Natural killer cell (primary cell): ENCODE results near the gene RFX1. TPM values are rescaled to one million over a fixed set of nuclear protein-coding genes. Genes with fewer than 3 reads are reported as not detected.

Experiments used
- ATAC-seq, 3 donors: fragments of 150-1000 bp in 2 of 3; fragments of 200-7000 bp in 1 of 3; cut with Tn5 transposase; 1 replicate in 1 of 3; 2 replicates in 2 of 3; pipeline ENCODE4 v1.10.0; 2021; ENCODE audit warnings: mild to moderate bottlenecking in 2 of 3, moderate library complexity in 2 of 3
- DNase-seq, 2 donors: peaks; one replicate each; pipeline versions ENCODE4 v3.0.0 to v3.0.0-alpha.2; 2013 to 2021; ENCODE audit warnings: mixed read lengths in 1 of 2
- H3K27ac ChIP-seq: one replicate; pipeline ENCODE4 v1.5.1; 2013; ENCODE audit warnings: mild to moderate bottlenecking, low read length
- H3K27me3 ChIP-seq: one replicate; pipeline ENCODE4 v1.6.1; 2013; ENCODE audit warnings: low read length; ENCODE audit not compliant: control insufficient read depth, insufficient read depth
- H3K36me3 ChIP-seq: one replicate; pipeline ENCODE4 v1.6.1; 2013; ENCODE audit warnings: low read length; ENCODE audit not compliant: control insufficient read depth, insufficient read depth
- H3K4me1 ChIP-seq: one replicate; pipeline ENCODE4 v1.6.1; 2013; ENCODE audit warnings: low read length; ENCODE audit not compliant: control insufficient read depth, insufficient read depth
- H3K4me3 ChIP-seq: one replicate; pipeline ENCODE4 v1.5.1; 2013; ENCODE audit warnings: low read length
- H3K9me3 ChIP-seq: one replicate; pipeline ENCODE4 v1.6.1; 2013; ENCODE audit warnings: low read length; ENCODE audit not compliant: control insufficient read depth, insufficient read depth
- H3K27ac Mint-ChIP-seq, 2 donors: one replicate each; pipeline ENCODE4 v1.8.0; 2022; ENCODE audit warnings: mild to moderate bottlenecking in 2 of 2, mixed read lengths in 2 of 2, moderate library complexity in 1 of 2
- H3K27me3 Mint-ChIP-seq, 2 donors: one replicate each; pipeline ENCODE4 v1.8.0; 2022; ENCODE audit warnings: low read depth in 2 of 2, mixed read lengths in 2 of 2
- H3K36me3 Mint-ChIP-seq: one replicate; pipeline ENCODE4 v1.8.0; 2022; ENCODE audit warnings: mixed read lengths
- H3K4me1 Mint-ChIP-seq, 2 donors: one replicate each; pipeline ENCODE4 v1.8.0; 2022; ENCODE audit warnings: mixed read lengths in 2 of 2
- H3K4me3 Mint-ChIP-seq: one replicate; pipeline ENCODE4 v1.8.0; 2022; ENCODE audit warnings: mild to moderate bottlenecking, moderate library complexity, mixed read lengths
- H3K9me3 Mint-ChIP-seq, 2 donors: one replicate each; pipeline ENCODE4 v1.8.0; 2022; ENCODE audit warnings: mixed read lengths in 2 of 2
- CTCF ChIP-seq: fragments of 200-600 bp; IDR thresholded peaks from one replicate; pipeline ENCODE4 v1.8.0; 2022; ENCODE audit warnings: antibody characterized with exemption
- WGBS: methylation state at CpG from one replicate; pipeline ENCODE4 v1.1.7; 2013; ENCODE audit warnings: missing lambda C conversion rate; ENCODE audit not compliant: insufficient coverage; 5-methylcytosine and 5-hydroxymethylcytosine counted together
- intact Hi-C: fragments of 100-400 bp; cut with micrococcal nuclease; formaldehyde crosslinking; loops from one replicate; pipeline ENCODE4 v1.14.2; 2022
- total RNA-seq, 4 donors: library from RNA; stranded (reverse); fragments of 120-200 nt in 1 of 4; gene quantifications; one replicate each; pipeline versions ENCODE4 v1.2.3 to v1.2.4, GENCODE V29; 2013 to 2022

The RFX1 gene
- total RNA-seq, 3 donors from 2014 or later (not counting 1 experiment from before 2014, with no cell fraction given) = 26.0 to 31.8 (median 30.5) TPM

GRCh38 chr19:13995878-13996765 lies 10.0 kb downstream of the RFX1 start:
- no peak for DNase-seq
- H3K4me3 Mint-ChIP-seq = no peak overlapping the region
- H3K27me3 Mint-ChIP-seq = no peaks in the 10 kb centered on the region
- Histone ChIP-seq H3K9me3 (peaks cover 9% of the 10 kb centered on the region), H3K4me1 (peaks cover 8% of the 10 kb centered on the region), H3K36me3 (peaks cover 12% of the 10 kb centered on the region), H3K27me3 (no peaks in the 10 kb centered on the region), H3K27ac (no peak overlapping the region), H3K4me3 (no peak overlapping the region)
- no peaks in the 10 kb centered on the region for H3K9me3 Mint-ChIP-seq
- no peak for TF ChIP-seq CTCF
- H3K4me1 Mint-ChIP-seq = peaks cover 0 to 7% of the 10 kb centered on the region in 2 donors
- intact Hi-C loops = no loop called here
- no peaks in the 10 kb centered on the region for H3K36me3 Mint-ChIP-seq
- no peak for ATAC-seq
- H3K27ac Mint-ChIP-seq = no peak overlapping the region
- WGBS = 97% methylated on average over 12 of the region's 14 CpGs

- peaks cover 0 to 7% of the 10 kb centered on the region in 2 donors for H3K4me1 Mint-ChIP-seq
- ATAC-seq = no peak
Measured at GRCh38 chr19:13995017-13995728, 10.9 kb downstream of the RFX1 start.

GRCh38 chr19:13993590-13994300 lies 12.4 kb downstream of the RFX1 start:
- no peaks in the 10 kb centered on the region for H3K9me3 Mint-ChIP-seq
- no peak for TF ChIP-seq CTCF
- H3K36me3 Mint-ChIP-seq = no peaks in the 10 kb centered on the region
- 85% methylated on average over 22 of the region's 22 CpGs for WGBS
- no peak overlapping the region for H3K4me3 Mint-ChIP-seq
- Histone ChIP-seq H3K4me1 (no peaks in the 10 kb centered on the region), H3K36me3 (peaks cover 19% of the 10 kb centered on the region), H3K27ac (no peak overlapping the region), H3K27me3 (no peaks in the 10 kb centered on the region), H3K4me3 (no peak overlapping the region), H3K9me3 (peaks cover 4% of the 10 kb centered on the region)
- peaks cover 8 to 21% of the 10 kb centered on the region in 2 donors for H3K4me1 Mint-ChIP-seq
- no peaks in the 10 kb centered on the region for H3K27me3 Mint-ChIP-seq
- peak; percentile 25 to 74 (median 40) for ATAC-seq
- no peak for DNase-seq
- peak overlapping the region in 1 of 2 donors; percentile 45 for H3K27ac Mint-ChIP-seq
- intact Hi-C loops = no loop called here

More at GRCh38 chr19:13995017-13995728, 10.9 kb downstream of the RFX1 start:
- Mint-ChIP-seq H3K4me3 (no peak overlapping the region), H3K27me3 (no peaks in the 10 kb centered on the region), H3K9me3 (no peaks in the 10 kb centered on the region), H3K36me3 (no peaks in the 10 kb centered on the region), H3K27ac (no peak overlapping the region)
- Histone ChIP-seq H3K4me1 (no peaks in the 10 kb centered on the region), H3K27ac (no peak overlapping the region), H3K9me3 (peaks cover 9% of the 10 kb centered on the region), H3K4me3 (no peak overlapping the region), H3K36me3 (peaks cover 17% of the 10 kb centered on the region), H3K27me3 (no peaks in the 10 kb centered on the region)
- no peak for DNase-seq
- intact Hi-C loops = no loop called here
- TF ChIP-seq CTCF = no peak
- WGBS = 98% methylated on average over 13 of the region's 13 CpGs
